Effector memory CD4-positive, alpha-beta T cell (primary cell): ENCODE results near the gene ATP10D.

Experiments
- DNase-seq, 3 donors: peaks; one replicate each; pipeline ENCODE4 v3.0.0-alpha.2; 2020
- H3K27ac ChIP-seq: 2 replicates; pipeline ENCODE4 v1.7.0; 2013; ENCODE audit warnings: mild to moderate bottlenecking, low read length, moderate library complexity; ENCODE audit not compliant: insufficient read depth, poor library complexity, severe bottlenecking
- H3K27me3 ChIP-seq: replicated peaks from 2 replicates; pipeline ENCODE4 v1.7.0; 2013; ENCODE audit warnings: mild to moderate bottlenecking, low read length; ENCODE audit not compliant: insufficient read depth, control insufficient read depth, poor library complexity, severe bottlenecking
- H3K36me3 ChIP-seq: 2 replicates; pipeline ENCODE4 v1.7.0; 2013; ENCODE audit warnings: mild to moderate bottlenecking, low read length, moderate library complexity; ENCODE audit not compliant: control insufficient read depth, insufficient read depth
- H3K4me1 ChIP-seq: 2 replicates; pipeline ENCODE4 v1.7.0; 2013; ENCODE audit warnings: low read length, mild to moderate bottlenecking; ENCODE audit not compliant: control insufficient read depth, insufficient read depth, poor library complexity, severe bottlenecking
- H3K4me3 ChIP-seq: 2 replicates; pipeline ENCODE4 v1.7.0; 2013; ENCODE audit warnings: low read length, low read depth, mild to moderate bottlenecking; ENCODE audit not compliant: insufficient read depth, poor library complexity, severe bottlenecking
- H3K9me3 ChIP-seq: 2 replicates; pipeline ENCODE4 v1.7.0; 2013; ENCODE audit warnings: mild to moderate bottlenecking, low read length, moderate library complexity; ENCODE audit not compliant: control insufficient read depth
- total RNA-seq, 3 donors: gene quantifications; one replicate each; lab custom pipeline; 2026; lab: John Stamatoyannopoulos, UW

Gene ATP10D
- total RNA-seq, result 5.4 to 19.9 (median 9.9) reads per million in 3 donors

- peak within 1 kb of the TSS; percentile 86 for H3K4me3 ChIP-seq
- peak; percentile 46 to 64 (median 53) for DNase-seq
- no peaks in the 10 kb centered on the region for H3K36me3 ChIP-seq
- peak within 1 kb of the TSS; percentile 59 for H3K27ac ChIP-seq
- no peaks in the 10 kb centered on the region for H3K9me3 ChIP-seq
- H3K27me3 ChIP-seq, result no peaks in the 10 kb centered on the region
- H3K4me1 ChIP-seq, result peaks cover 7% of the 10 kb centered on the region
Observed at GRCh38 chr4:47485047-47485692, at the start of gene ATP10D. ATP10D (plus strand) TSS chr4:47485275; CDS start chr4:47512541, 27,266 bp downstream.

GRCh38 chr4:47442980-47443379, 42.1 kb upstream of the ATP10D start:
- no peak overlapping the region for H3K27ac ChIP-seq
- no peaks in the 10 kb centered on the region for H3K9me3 ChIP-seq
- no peak overlapping the region for H3K4me3 ChIP-seq
- H3K27me3 ChIP-seq, result no peaks in the 10 kb centered on the region
- H3K4me1 ChIP-seq, result no peaks in the 10 kb centered on the region
- H3K36me3 ChIP-seq, result no peaks in the 10 kb centered on the region
- no peak for DNase-seq

GRCh38 chr4:47444031-47444430, 41.0 kb upstream of the ATP10D start:
- DNase-seq, result no peak
- Histone ChIP-seq H3K4me1 (no peaks in the 10 kb centered on the region), H3K9me3 (no peaks in the 10 kb centered on the region), H3K27me3 (no peaks in the 10 kb centered on the region), H3K27ac (no peak overlapping the region), H3K4me3 (no peak overlapping the region), H3K36me3 (no peaks in the 10 kb centered on the region)

GRCh38 chr4:47451657-47452056, 33.4 kb upstream of the ATP10D start:
- peaks cover 19% of the 10 kb centered on the region for H3K36me3 ChIP-seq
- DNase-seq, result no peak

GRCh38 chr4:47462799-47463234, 22.3 kb upstream of the ATP10D start:
- Histone ChIP-seq H3K27me3 (no peaks in the 10 kb centered on the region), H3K9me3 (no peaks in the 10 kb centered on the region), H3K4me1 (peaks cover 7% of the 10 kb centered on the region), H3K36me3 (no peaks in the 10 kb centered on the region), H3K27ac (peak overlapping the region; percentile 67), H3K4me3 (peak overlapping the region; percentile 65)
- no peak for DNase-seq

More at GRCh38 chr4:47451657-47452056, 33.4 kb upstream of the ATP10D start:
- Histone ChIP-seq H3K9me3 (no peaks in the 10 kb centered on the region), H3K27me3 (no peaks in the 10 kb centered on the region), H3K4me3 (no peak overlapping the region), H3K4me1 (no peaks in the 10 kb centered on the region), H3K27ac (no peak overlapping the region)

GRCh38 chr4:47463235-47463956, 21.7 kb upstream of the ATP10D start, which contains the start of gene COMMD8:
COMMD8 (minus strand) TSS chr4:47463702; CDS start chr4:47463651, 51 bp downstream.
- H3K4me1 ChIP-seq, result peaks cover 7% of the 10 kb centered on the region
- H3K27ac ChIP-seq, result peak within 1 kb of the TSS; percentile 67
- DNase-seq, result peak; percentile 95 to 98 (median 96)
- peak within 1 kb of the TSS; percentile 65 for H3K4me3 ChIP-seq
- no peaks in the 10 kb centered on the region for H3K9me3 ChIP-seq
- H3K27me3 ChIP-seq, result no peaks in the 10 kb centered on the region
- no peaks in the 10 kb centered on the region for H3K36me3 ChIP-seq

- DNase-seq, result no peak
- no peak overlapping the region for H3K27ac ChIP-seq
- H3K27me3 ChIP-seq, result no peaks in the 10 kb centered on the region
- H3K4me1 ChIP-seq, result peaks cover 7% of the 10 kb centered on the region
- no peaks in the 10 kb centered on the region for H3K9me3 ChIP-seq
- no peak overlapping the region for H3K4me3 ChIP-seq
- no peaks in the 10 kb centered on the region for H3K36me3 ChIP-seq
Observed at GRCh38 chr4:47465004-47465403, 20.1 kb upstream of the ATP10D start.

- no peaks in the 10 kb centered on the region for H3K9me3 ChIP-seq
Observed at GRCh38 chr4:47466056-47466785, 18.9 kb upstream of the ATP10D start.

GRCh38 chr4:47468706-47469365, 16.2 kb upstream of the ATP10D start:
- Histone ChIP-seq H3K27me3 (no peaks in the 10 kb centered on the region), H3K9me3 (no peaks in the 10 kb centered on the region), H3K4me3 (no peak overlapping the region), H3K4me1 (no peaks in the 10 kb centered on the region), H3K27ac (no peak overlapping the region), H3K36me3 (no peaks in the 10 kb centered on the region)
- DNase-seq, result no peak

More at GRCh38 chr4:47466056-47466785, 18.9 kb upstream of the ATP10D start:
- Histone ChIP-seq H3K4me3 (no peak overlapping the region), H3K36me3 (no peaks in the 10 kb centered on the region), H3K27me3 (no peaks in the 10 kb centered on the region), H3K27ac (no peak overlapping the region), H3K4me1 (peaks cover 7% of the 10 kb centered on the region)
- DNase-seq, result no peak
